ENCODE results near the gene PANK3.

Gene PANK3

GRCh38 chr5:168614661-168615060, 35.5 kb upstream of the PANK3 start:
- H3K9ac ChIP-seq (ENCODE audit: low read depth, low read length) = no peak overlapping the region
- H3K4me3 ChIP-seq (ENCODE audit: low read depth in 1 of 2, low read length in 2 of 2) = no peak overlapping the region
- no peaks in the 10 kb centered on the region for H3K9me3 ChIP-seq (ENCODE audit: insufficient read depth, low read length, severe bottlenecking)
- H3K4me1 ChIP-seq (ENCODE audit: insufficient read depth, low read length) = no peaks in the 10 kb centered on the region
- no peaks in the 10 kb centered on the region for H3K36me3 ChIP-seq (ENCODE audit: insufficient read depth, low read length)
- no peak for ATAC-seq (ENCODE audit: insufficient read depth, low read depth)
- H3K27me3 ChIP-seq (ENCODE audit: insufficient read depth, low read length, poor library complexity) = peaks cover 8% of the 10 kb centered on the region
- TF ChIP-seq EZH2 (IDR thresholded peaks at IDR 0.05; ENCODE audit: borderline replicate concordance, low read depth, low read length, severe bottlenecking) = no peak
- TF ChIP-seq CTCF (IDR thresholded peaks at IDR 0.05; ENCODE audit: borderline replicate concordance, extremely low read depth, low read length, poor library complexity, severe bottlenecking) = no peak
- no peaks in the 10 kb centered on the region for H3K79me2 ChIP-seq (ENCODE audit: insufficient read depth, low read length)
- H4K20me1 ChIP-seq (ENCODE audit: insufficient read depth, low read length) = no peaks in the 10 kb centered on the region
- H3K27ac ChIP-seq (ENCODE audit: low read length) = no peak overlapping the region
- no peak for DNase-seq
- no peak overlapping the region for H3K4me2 ChIP-seq (ENCODE audit: insufficient read depth, low read length)
- no peak overlapping the region for H2AFZ ChIP-seq (ENCODE audit: low read depth, low read length)

GRCh38 chr5:168613996-168614395, 34.8 kb upstream of the PANK3 start:
- H3K27ac ChIP-seq (ENCODE audit: low read length) = no peak overlapping the region
- no peak overlapping the region for H3K4me2 ChIP-seq (ENCODE audit: insufficient read depth, low read length)
- no peaks in the 10 kb centered on the region for H3K79me2 ChIP-seq (ENCODE audit: insufficient read depth, low read length)
- no peaks in the 10 kb centered on the region for H3K4me1 ChIP-seq (ENCODE audit: insufficient read depth, low read length)
- no peak overlapping the region for H3K4me3 ChIP-seq (ENCODE audit: low read depth in 1 of 2, low read length in 2 of 2)
- DNase-seq (no peak), ATAC-seq (ENCODE audit: insufficient read depth, low read depth) (no peak)
- TF ChIP-seq EZH2 (IDR thresholded peaks at IDR 0.05; ENCODE audit: borderline replicate concordance, low read depth, low read length, severe bottlenecking) = no peak
- TF ChIP-seq CTCF (IDR thresholded peaks at IDR 0.05; ENCODE audit: borderline replicate concordance, extremely low read depth, low read length, poor library complexity, severe bottlenecking) = no peak
- H3K36me3 ChIP-seq (ENCODE audit: insufficient read depth, low read length) = no peaks in the 10 kb centered on the region
- H4K20me1 ChIP-seq (ENCODE audit: insufficient read depth, low read length) = no peaks in the 10 kb centered on the region
- H3K27me3 ChIP-seq (ENCODE audit: insufficient read depth, low read length, poor library complexity) = peaks cover 8% of the 10 kb centered on the region
- no peak overlapping the region for H2AFZ ChIP-seq (ENCODE audit: low read depth, low read length)
- no peaks in the 10 kb centered on the region for H3K9me3 ChIP-seq (ENCODE audit: insufficient read depth, low read length, severe bottlenecking)
- H3K9ac ChIP-seq (ENCODE audit: low read depth, low read length) = no peak overlapping the region

- H3K27ac ChIP-seq (ENCODE audit: low read length) = no peak overlapping the region
These were observed 34.2 kb upstream of the PANK3 start for GRCh38 chr5:168613396-168613795.

More at GRCh38 chr5:168613396-168613795, 34.2 kb upstream of the PANK3 start:
- Histone ChIP-seq H3K9me3 (ENCODE audit: insufficient read depth, low read length, severe bottlenecking) (no peaks in the 10 kb centered on the region), H3K4me2 (ENCODE audit: insufficient read depth, low read length) (no peak overlapping the region), H3K4me1 (ENCODE audit: insufficient read depth, low read length) (no peaks in the 10 kb centered on the region), H3K27me3 (ENCODE audit: insufficient read depth, low read length, poor library complexity) (peaks cover 6% of the 10 kb centered on the region), H2AFZ (ENCODE audit: low read depth, low read length) (no peak overlapping the region), H4K20me1 (ENCODE audit: insufficient read depth, low read length) (no peaks in the 10 kb centered on the region), H3K4me3 (ENCODE audit: low read depth in 1 of 2, low read length in 2 of 2) (no peak overlapping the region), H3K9ac (ENCODE audit: low read depth, low read length) (no peak overlapping the region), H3K36me3 (ENCODE audit: insufficient read depth, low read length) (no peaks in the 10 kb centered on the region), H3K79me2 (ENCODE audit: insufficient read depth, low read length) (no peaks in the 10 kb centered on the region)
- DNase-seq (no peak), ATAC-seq (ENCODE audit: insufficient read depth, low read depth) (no peak)
- TF ChIP-seq CTCF (IDR thresholded peaks at IDR 0.05; ENCODE audit: borderline replicate concordance, extremely low read depth, low read length, poor library complexity, severe bottlenecking) = no peak
- TF ChIP-seq EZH2 (IDR thresholded peaks at IDR 0.05; ENCODE audit: borderline replicate concordance, low read depth, low read length, severe bottlenecking) = no peak
